HepG2 (cell line): Measurements from ENCODE around the gene LCMT2.

ENCODE experiments used
- ATF3 ChIP-seq: sonication (generic); formaldehyde crosslinking; IDR thresholded peaks from 2 replicates; pipeline ENCODE4 v1.4.0; 2020; ENCODE audit warnings: missing genetic modification reagents
- CBX5 ChIP-seq: sonication (generic); formaldehyde crosslinking; IDR thresholded peaks from 2 replicates; pipeline ENCODE4 v1.4.0; 2020; ENCODE audit warnings: missing genetic modification reagents, borderline replicate concordance
- CSRNP2 ChIP-seq: sonication (generic); formaldehyde crosslinking; conservative IDR thresholded peaks from 2 replicates; pipeline ENCODE4 v1.8.0; 2022; ENCODE audit warnings: low read depth, missing genetic modification reagents
- CTCF ChIP-seq: sonication (generic); formaldehyde crosslinking; IDR thresholded peaks from 2 replicates; pipeline ENCODE4 v1.5.0; 2020; ENCODE audit warnings: mild to moderate bottlenecking, missing genetic modification reagents, moderate library complexity
- FOSL2 ChIP-seq: sonication (generic); formaldehyde crosslinking; IDR thresholded peaks from 2 replicates; pipeline ENCODE4 v1.4.0; 2020; ENCODE audit warnings: missing genetic modification reagents
- NFYB ChIP-seq: sonication (generic); formaldehyde crosslinking; IDR thresholded peaks from 2 replicates; pipeline ENCODE4 v1.4.0; 2020; ENCODE audit warnings: missing genetic modification reagents
- PATZ1 ChIP-seq: sonication (generic); formaldehyde crosslinking; IDR thresholded peaks from 2 replicates; pipeline ENCODE4 v1.4.0; 2020; ENCODE audit warnings: missing genetic modification reagents
- POLR2A ChIP-seq, 2 experiments: IDR thresholded peaks; 2 replicates each; pipeline ENCODE4 v1.6.1; 2011; ENCODE audit warnings: low read depth in 2 of 2, low read length in 2 of 2, mild to moderate bottlenecking in 1 of 2, moderate library complexity in 1 of 2; ENCODE audit not compliant: insufficient read depth in 1 of 2
- POLR2AphosphoS2 ChIP-seq: IDR thresholded peaks from 2 replicates; pipeline ENCODE4 v1.6.1; 2011; ENCODE audit warnings: low read depth, low read length, improper control_type of control experiment
- RXRA ChIP-seq: sonication (generic); formaldehyde crosslinking; IDR thresholded peaks from 2 replicates; pipeline ENCODE4 v1.5.1; 2020; ENCODE audit warnings: missing genetic modification reagents
- SMYD3 ChIP-seq: sonication (generic); formaldehyde crosslinking; IDR thresholded peaks from 2 replicates; pipeline ENCODE4 v1.8.1; 2023; ENCODE audit warnings: mild to moderate bottlenecking, missing genetic modification reagents
- TAF1 ChIP-seq: sonication (generic); formaldehyde crosslinking; IDR thresholded peaks from 2 replicates; pipeline ENCODE4 v1.4.0; 2020; ENCODE audit warnings: missing genetic modification reagents
- ZBTB2 ChIP-seq: sonication (generic); formaldehyde crosslinking; IDR thresholded peaks from 2 replicates; pipeline ENCODE4 v1.8.0; 2022; ENCODE audit warnings: low read depth, missing genetic modification reagents
- ZNF513 ChIP-seq: sonication (generic); formaldehyde crosslinking; conservative IDR thresholded peaks from 2 replicates; pipeline ENCODE4 v1.5.0; 2020; ENCODE audit warnings: missing genetic modification reagents

GRCh38 chr15:43361313-43361903 is 31.0 kb upstream of the LCMT2 start:
- TF ChIP-seq POLR2A (IDR thresholded peaks at IDR 0.05; ENCODE audit: insufficient read depth in 1 of 2, low read depth in 2 of 2, low read length in 2 of 2) (no peak), NFYB (CRISPR knock-in tag) (no peak), TAF1 (CRISPR knock-in tag) (no peak), ZBTB2 (no peak), CTCF (CRISPR knock-in tag) (no peak), ZNF513 (no peak), FOSL2 (CRISPR knock-in tag) (no peak), CSRNP2 (CRISPR knock-in tag) (no peak), PATZ1 (CRISPR knock-in tag) (no peak), ATF3 (CRISPR knock-in tag) (no peak), CBX5 (no peak), RXRA (no peak), POLR2AphosphoS2 (no peak), SMYD3 (CRISPR knock-in tag) (no peak)
